ENCODE measurements around the gene CDH22. TPM values are rescaled to one million over a fixed set of nuclear protein-coding genes. Genes with fewer than 3 reads are reported as not detected.

CDH22 gene
- total and polyA plus RNA-seq, 9 of the 15 experiments (the other 6 are each of a cell fraction or from before 2014, with no cell fraction given) = 0.07 to 0.08 TPM; not detected in 7

GRCh38 chr20:46330072-46330763 is 21.9 kb upstream of the CDH22 start:
- TF ChIP-seq NFIC (IDR thresholded peaks at IDR 0.05) = peak; percentile 93
- peak; percentile 70 for TF ChIP-seq NFIX (CRISPR knock-in tag; IDR thresholded peaks at IDR 0.05; ENCODE audit: low read depth)
- no peak for TF ChIP-seq KLF10 (CRISPR knock-in tag; IDR thresholded peaks at IDR 0.05)
- POLR2A ChIA-PET = interaction anchor here (0.6 to 0.9 kb wide), 5 partner anchors 19 to 222 kb away, joined by 3 to 5 read pairs (median 4); no protein-coding TSS in a partner anchor
- 2% methylated on average over 9 of the region's 13 CpGs for WGBS (ENCODE audit: insufficient coverage, low coverage, missing lambda C conversion rate)

GRCh38 chr20:46328200-46328882 is 20.0 kb upstream of the CDH22 start:
- WGBS (ENCODE audit: insufficient coverage, low coverage, missing lambda C conversion rate) = 3% methylated on average over 9 of the region's 16 CpGs
- ATAC-seq = no peak
- TF ChIP-seq HLTF (IDR thresholded peaks at IDR 0.05) = no peak
- no peak for TF ChIP-seq CGGBP1 (CRISPR knock-in tag; IDR thresholded peaks at IDR 0.05)
- TF ChIP-seq NONO (IDR thresholded peaks at IDR 0.05; ENCODE audit: low read depth in 2 of 2, low read length in 1 of 2) = no peak

More at GRCh38 chr20:46330072-46330763, 21.9 kb upstream of the CDH22 start:
- Histone ChIP-seq H3K9me3 (replicated peaks; ENCODE audit: control insufficient read depth, insufficient read depth, low read depth, low read length) (no peaks in the 10 kb centered on the region), H3K27ac (ENCODE audit: extremely low read depth, low read depth, low read length) (no peak overlapping the region), H3K4me1 (replicated peaks in 1 of 2; ENCODE audit: control insufficient read depth in 2 of 2, insufficient read depth in 2 of 2, low read length in 2 of 2) (peaks cover 0 to 19% of the 10 kb centered on the region in 2 experiments; a peak in 2 of 5 replicates), H3K4me3 (no peak overlapping the region), H3K9ac (ENCODE audit: insufficient read depth in 1 of 2, low read depth in 2 of 2, low read length in 2 of 2) (peak overlapping the region in 1 of 2 experiments; percentile 45; a peak in 2 of 4 replicates), H3K79me2 (ENCODE audit: control insufficient read depth, insufficient read depth, low read length) (no peaks in the 10 kb centered on the region), H3K4me2 (ENCODE audit: insufficient read depth, low read length) (no peak overlapping the region), H4K20me1 (replicated peaks; ENCODE audit: control insufficient read depth, insufficient read depth, low read length) (peaks cover 20% of the 10 kb centered on the region), H3K9me1 (ENCODE audit: control insufficient read depth, insufficient read depth, low read length) (peaks cover 2% of the 10 kb centered on the region), H3K36me3 (ENCODE audit: control insufficient read depth, insufficient read depth, low read length) (no peaks in the 10 kb centered on the region), H2AFZ (ENCODE audit: low read depth, low read length) (no peak overlapping the region), H3K27me3 (ENCODE audit: control insufficient read depth in 2 of 2, insufficient read depth in 2 of 2, low read length in 2 of 2) (peaks cover 11 to 67% of the 10 kb centered on the region in 2 experiments)
- no TSS peak for BruUV-seq (replicated peaks)
- FAIRE-seq = no peak
- in situ Hi-C loops (cut with MboI) = no loop called here
- no peak for DNase-seq (ENCODE audit: extremely low read depth in 1 of 4, low spot score in 3 of 4)
- no peak for ATAC-seq
- intact Hi-C loops (cut with micrococcal nuclease) = no loop called here
- CTCF ChIA-PET (ENCODE audit: low intra/inter-chr PET ratio) = no interaction called here

More at GRCh38 chr20:46328200-46328882, 20.0 kb upstream of the CDH22 start:
- in situ Hi-C loops (cut with MboI) = no loop called here
- FAIRE-seq (no peak), DNase-seq (ENCODE audit: extremely low read depth in 1 of 4, low spot score in 3 of 4) (no peak)
- H3K4me1 ChIP-seq (replicated peaks in 1 of 2; ENCODE audit: control insufficient read depth in 2 of 2, insufficient read depth in 2 of 2, low read length in 2 of 2) = peaks cover 0 to 15% of the 10 kb centered on the region in 2 experiments; a peak in 2 of 5 replicates
- no peak overlapping the region for H3K27ac ChIP-seq (ENCODE audit: extremely low read depth, low read depth, low read length)
- intact Hi-C loops (cut with micrococcal nuclease) = no loop called here
- no peaks in the 10 kb centered on the region for H3K9me3 ChIP-seq (replicated peaks; ENCODE audit: control insufficient read depth, insufficient read depth, low read depth, low read length)
- no peak overlapping the region for H3K4me3 ChIP-seq
- no peaks in the 10 kb centered on the region for H3K79me2 ChIP-seq (ENCODE audit: control insufficient read depth, insufficient read depth, low read length)
- BruUV-seq (replicated peaks) = no TSS peak
- H3K4me2 ChIP-seq (ENCODE audit: insufficient read depth, low read length) = no peak overlapping the region
- no peaks in the 10 kb centered on the region for H3K36me3 ChIP-seq (ENCODE audit: control insufficient read depth, insufficient read depth, low read length)
- ChIA-PET POLR2A (no interaction called here), CTCF (ENCODE audit: low intra/inter-chr PET ratio) (no interaction called here)
- H4K20me1 ChIP-seq (replicated peaks; ENCODE audit: control insufficient read depth, insufficient read depth, low read length) = peaks cover 17% of the 10 kb centered on the region
- H3K27me3 ChIP-seq (ENCODE audit: control insufficient read depth in 2 of 2, insufficient read depth in 2 of 2, low read length in 2 of 2) = peaks cover 16 to 67% of the 10 kb centered on the region in 2 experiments
- no peak overlapping the region for H2AFZ ChIP-seq (ENCODE audit: low read depth, low read length)
- no peak overlapping the region for H3K9ac ChIP-seq (ENCODE audit: insufficient read depth in 1 of 2, low read depth in 2 of 2, low read length in 2 of 2)
- peaks cover 2% of the 10 kb centered on the region for H3K9me1 ChIP-seq (ENCODE audit: control insufficient read depth, insufficient read depth, low read length)
